OCI-LY3 (cell line): ENCODE measurements around the gene ZNF514.
"Not testable (repeated sequence)": the region's sequence is repeated elsewhere in the genome, so short reads cannot be mapped to it uniquely, and the experiment has no call there.

Experiments
- CTCF ChIP-seq: fragments of 200-600, 300-600 bp; sonication (generic); IDR thresholded peaks from 2 replicates; pipeline ENCODE4 v1.5.1; 2014; ENCODE audit warnings: antibody characterized with exemption, low read length, low read depth
- EZH2phosphoT487 ChIP-seq: fragments of 200-600 bp; shearing (Covaris generic); IDR thresholded peaks from 2 replicates; pipeline ENCODE4 v1.6.1; 2018; ENCODE audit warnings: antibody characterized with exemption, mixed run types, low read depth

- not testable (repeated sequence) for TF ChIP-seq CTCF, EZH2phosphoT487
Observed at GRCh38 chr2:95192956-95193355, 33.3 kb upstream of the ZNF514 start.
